ENCODE results near the gene PKD1L1.

DNA sequence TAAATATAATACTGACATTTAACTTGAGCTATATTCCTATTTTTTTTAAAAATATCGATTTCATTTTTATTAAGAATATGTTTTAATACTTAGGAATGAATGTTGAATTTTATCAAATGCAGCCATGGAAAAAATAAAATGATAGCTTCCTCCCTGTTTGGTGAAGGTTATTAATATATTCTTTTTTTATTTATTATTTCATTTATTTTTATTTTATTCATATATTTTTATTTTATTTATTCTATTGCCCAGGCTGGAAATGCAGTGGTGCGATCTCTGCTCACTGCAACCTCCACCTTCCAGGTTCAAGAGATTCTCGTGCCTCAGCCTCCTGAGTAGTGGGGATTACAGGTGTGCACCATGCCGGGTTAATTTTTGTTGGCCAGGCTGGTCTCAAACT, 160.2 kb downstream of the PKD1L1 start:
- no peak for TF ChIP-seq POLR2AphosphoS5 (IDR thresholded peaks at IDR 0.05)
- TF ChIP-seq, protein P1, sequence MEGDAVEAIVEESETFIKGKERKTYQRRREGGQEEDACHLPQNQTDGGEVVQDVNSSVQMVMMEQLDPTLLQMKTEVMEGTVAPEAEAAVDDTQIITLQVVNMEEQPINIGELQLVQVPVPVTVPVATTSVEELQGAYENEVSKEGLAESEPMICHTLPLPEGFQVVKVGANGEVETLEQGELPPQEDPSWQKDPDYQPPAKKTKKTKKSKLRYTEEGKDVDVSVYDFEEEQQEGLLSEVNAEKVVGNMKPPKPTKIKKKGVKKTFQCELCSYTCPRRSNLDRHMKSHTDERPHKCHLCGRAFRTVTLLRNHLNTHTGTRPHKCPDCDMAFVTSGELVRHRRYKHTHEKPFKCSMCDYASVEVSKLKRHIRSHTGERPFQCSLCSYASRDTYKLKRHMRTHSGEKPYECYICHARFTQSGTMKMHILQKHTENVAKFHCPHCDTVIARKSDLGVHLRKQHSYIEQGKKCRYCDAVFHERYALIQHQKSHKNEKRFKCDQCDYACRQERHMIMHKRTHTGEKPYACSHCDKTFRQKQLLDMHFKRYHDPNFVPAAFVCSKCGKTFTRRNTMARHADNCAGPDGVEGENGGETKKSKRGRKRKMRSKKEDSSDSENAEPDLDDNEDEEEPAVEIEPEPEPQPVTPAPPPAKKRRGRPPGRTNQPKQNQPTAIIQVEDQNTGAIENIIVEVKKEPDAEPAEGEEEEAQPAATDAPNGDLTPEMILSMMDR (IDR thresholded peaks at IDR 0.05), result no peak

Data from suprapubic skin (tissue), 3 donors.